WTC11 (cell line): ENCODE data around the gene MOV10L1. TPM values are rescaled to one million over a fixed set of nuclear protein-coding genes. Genes with fewer than 3 reads are reported as not detected.

Experiments used
- ATAC-seq: fragments of 200-7000 bp; cut with Tn5 transposase; 2 replicates; pipeline ENCODE4 v1.10.0; 2021; ENCODE audit warnings: mild to moderate bottlenecking, moderate library complexity
- CTCF ChIA-PET: fragments of 300-600 bp; sonication (Branson Sonifier 250); formaldehyde crosslinking; loops from one replicate; lab custom pipeline; 2021; ENCODE audit warnings: antibody characterized with exemption; lab: Charles Lee
- POLR2A ChIA-PET: fragments of 350-600 bp; sonication (Branson Sonifier 250); formaldehyde crosslinking; loops from one replicate; lab custom pipeline; 2021; ENCODE audit warnings: antibody characterized with exemption; lab: Charles Lee
- DNase-seq: peaks from one replicate; pipeline ENCODE4 v3.0.0; 2021; ENCODE audit warnings: low spot score
- H3K27ac Mint-ChIP-seq: 2 replicates; pipeline ENCODE4 v1.8.0; 2021; ENCODE audit warnings: mixed read lengths
- H3K27me3 Mint-ChIP-seq: 2 replicates; pipeline ENCODE4 v1.8.0; 2021; ENCODE audit warnings: low read depth, mild to moderate bottlenecking, moderate library complexity, mixed read lengths
- H3K36me3 Mint-ChIP-seq: 2 replicates; pipeline ENCODE4 v1.8.0; 2021; ENCODE audit warnings: mixed read lengths
- H3K4me1 Mint-ChIP-seq: 2 replicates; pipeline ENCODE4 v1.8.0; 2022; ENCODE audit warnings: mixed read lengths
- H3K4me3 Mint-ChIP-seq: 2 replicates; pipeline ENCODE4 v1.8.0; 2021; ENCODE audit warnings: mild to moderate bottlenecking, moderate library complexity, mixed read lengths
- H3K9me3 Mint-ChIP-seq: 2 replicates; pipeline ENCODE4 v1.8.0; 2021; ENCODE audit warnings: mixed read lengths
- CREM ChIP-seq: sonication (generic); formaldehyde crosslinking; IDR thresholded peaks from 2 replicates; pipeline ENCODE4 v1.8.1; 2022; ENCODE audit warnings: mild to moderate bottlenecking, missing genetic modification reagents, moderate library complexity
- FOXK1 ChIP-seq: sonication (generic); formaldehyde crosslinking; IDR thresholded peaks from 2 replicates; pipeline ENCODE4 v1.8.0; 2022; ENCODE audit warnings: mild to moderate bottlenecking, moderate library complexity, missing genetic modification reagents
- FOXP1 ChIP-seq: sonication (generic); formaldehyde crosslinking; IDR thresholded peaks from 2 replicates; pipeline ENCODE4 v1.8.0; 2022; ENCODE audit warnings: missing genetic modification reagents, mild to moderate bottlenecking, moderate library complexity, borderline replicate concordance
- GABPB1 ChIP-seq: sonication (generic); formaldehyde crosslinking; IDR thresholded peaks from 2 replicates; pipeline ENCODE4 v1.8.1; 2023; ENCODE audit warnings: mild to moderate bottlenecking, missing genetic modification reagents
- GRHL2 ChIP-seq: fragments of 250-450 bp; sonication (Bioruptor Pico); IDR thresholded peaks from 2 replicates; pipeline ENCODE4 v1.8.0; 2022; ENCODE audit warnings: mild to moderate bottlenecking, moderate library complexity; ENCODE audit not compliant: insufficient replicate concordance, severe bottlenecking
- SMAD3 ChIP-seq: sonication (generic); formaldehyde crosslinking; IDR thresholded peaks from 2 replicates; pipeline ENCODE4 v1.8.0; 2022; ENCODE audit warnings: missing genetic modification reagents, mild to moderate bottlenecking, borderline replicate concordance
- ZNF317 ChIP-seq: sonication (generic); formaldehyde crosslinking; IDR thresholded peaks from 2 replicates; pipeline ENCODE4 v1.8.1; 2023; ENCODE audit warnings: low read depth, mild to moderate bottlenecking, moderate library complexity, missing genetic modification reagents, borderline replicate concordance
- total RNA-seq: library from RNA; stranded (reverse); gene quantifications from 3 replicates; pipeline ENCODE4 v1.2.3, GENCODE V29; 2021
- TF ChIP-seq, protein P1 (sequence below): sonication (generic); formaldehyde crosslinking; IDR thresholded peaks from 2 replicates; pipeline ENCODE4 v1.8.1; 2023; ENCODE audit warnings: mild to moderate bottlenecking, missing genetic modification reagents, borderline replicate concordance
- TF ChIP-seq, protein P2 (sequence below): fragments of 200-600 bp; IDR thresholded peaks from 2 replicates; pipeline ENCODE4 v1.8.0; 2022; ENCODE audit warnings: antibody characterized with exemption
- TF ChIP-seq, protein P3 (sequence below): sonication (generic); formaldehyde crosslinking; IDR thresholded peaks from 2 replicates; pipeline ENCODE4 v1.8.0; 2023; ENCODE audit warnings: missing genetic modification reagents
- TF ChIP-seq, protein P4 (sequence below): sonication (generic); formaldehyde crosslinking; IDR thresholded peaks from 2 replicates; pipeline ENCODE4 v1.8.1; 2023; ENCODE audit warnings: mild to moderate bottlenecking, missing genetic modification reagents
- TF ChIP-seq, protein P5 (sequence below): fragments of 250-450 bp; sonication (Bioruptor Pico); IDR thresholded peaks from 2 replicates; pipeline ENCODE4 v2.1.2; 2022; ENCODE audit warnings: mild to moderate bottlenecking, moderate library complexity
- TF ChIP-seq, protein P6 (sequence below): sonication (generic); formaldehyde crosslinking; conservative IDR thresholded peaks from 2 replicates; pipeline ENCODE4 v1.8.1; 2022; ENCODE audit warnings: mild to moderate bottlenecking, missing genetic modification reagents
- TF ChIP-seq, protein P7 (sequence below): fragments of 250-450 bp; sonication (Bioruptor Pico); IDR thresholded peaks from 2 replicates; pipeline ENCODE4 v1.8.0; 2021; ENCODE audit warnings: mild to moderate bottlenecking
- TF ChIP-seq, protein P8 (sequence below): sonication (generic); formaldehyde crosslinking; IDR thresholded peaks from 2 replicates; pipeline ENCODE4 v1.8.1; 2022; ENCODE audit warnings: mild to moderate bottlenecking, moderate library complexity, missing genetic modification reagents
- TF ChIP-seq, protein P9 (sequence below): sonication (generic); formaldehyde crosslinking; IDR thresholded peaks from 2 replicates; pipeline ENCODE4 v1.8.1; 2022; ENCODE audit warnings: mild to moderate bottlenecking, missing genetic modification reagents, moderate library complexity, borderline replicate concordance
- TF ChIP-seq, protein P10 (sequence below): fragments of 250-450 bp; sonication (Bioruptor Pico); conservative IDR thresholded peaks from 2 replicates; pipeline ENCODE4 v1.9.0; 2021; ENCODE audit warnings: mild to moderate bottlenecking

Gene MOV10L1
- total RNA-seq, 1 experiment from 2014 or later, result not detected

DNA sequence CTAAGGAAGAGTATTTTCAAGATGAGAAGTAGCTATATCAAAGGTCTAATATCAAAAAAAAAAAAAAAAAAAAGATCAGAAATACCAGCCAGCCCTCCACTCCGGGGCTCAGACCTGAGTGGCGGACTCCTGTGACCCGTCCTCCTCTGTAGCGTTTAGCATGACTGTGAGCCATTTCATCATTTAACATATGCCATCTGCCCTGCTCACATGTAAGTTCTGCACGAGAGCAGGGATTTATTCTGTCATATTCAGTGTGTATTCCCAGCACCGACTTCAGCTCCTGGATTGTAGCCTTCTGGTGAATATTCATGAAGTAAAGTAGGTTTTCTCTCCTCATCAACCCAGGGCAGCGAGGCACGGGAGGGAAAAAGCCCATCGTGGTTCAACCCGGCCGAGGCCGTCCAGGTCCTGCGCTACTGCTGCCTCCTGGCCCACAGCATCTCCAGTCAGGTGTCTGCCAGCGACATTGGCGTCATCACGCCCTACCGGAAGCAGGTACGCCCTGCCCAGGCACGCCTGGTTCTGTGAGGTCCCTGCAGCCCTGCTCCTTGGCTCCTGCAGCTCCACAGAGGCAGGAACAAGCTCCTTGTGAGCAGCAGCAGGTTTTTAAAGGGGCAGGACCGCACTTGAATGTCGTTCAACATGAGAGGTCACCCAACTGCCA, 68.0 kb downstream of the MOV10L1 start (continued):
- TF ChIP-seq, protein P1, sequence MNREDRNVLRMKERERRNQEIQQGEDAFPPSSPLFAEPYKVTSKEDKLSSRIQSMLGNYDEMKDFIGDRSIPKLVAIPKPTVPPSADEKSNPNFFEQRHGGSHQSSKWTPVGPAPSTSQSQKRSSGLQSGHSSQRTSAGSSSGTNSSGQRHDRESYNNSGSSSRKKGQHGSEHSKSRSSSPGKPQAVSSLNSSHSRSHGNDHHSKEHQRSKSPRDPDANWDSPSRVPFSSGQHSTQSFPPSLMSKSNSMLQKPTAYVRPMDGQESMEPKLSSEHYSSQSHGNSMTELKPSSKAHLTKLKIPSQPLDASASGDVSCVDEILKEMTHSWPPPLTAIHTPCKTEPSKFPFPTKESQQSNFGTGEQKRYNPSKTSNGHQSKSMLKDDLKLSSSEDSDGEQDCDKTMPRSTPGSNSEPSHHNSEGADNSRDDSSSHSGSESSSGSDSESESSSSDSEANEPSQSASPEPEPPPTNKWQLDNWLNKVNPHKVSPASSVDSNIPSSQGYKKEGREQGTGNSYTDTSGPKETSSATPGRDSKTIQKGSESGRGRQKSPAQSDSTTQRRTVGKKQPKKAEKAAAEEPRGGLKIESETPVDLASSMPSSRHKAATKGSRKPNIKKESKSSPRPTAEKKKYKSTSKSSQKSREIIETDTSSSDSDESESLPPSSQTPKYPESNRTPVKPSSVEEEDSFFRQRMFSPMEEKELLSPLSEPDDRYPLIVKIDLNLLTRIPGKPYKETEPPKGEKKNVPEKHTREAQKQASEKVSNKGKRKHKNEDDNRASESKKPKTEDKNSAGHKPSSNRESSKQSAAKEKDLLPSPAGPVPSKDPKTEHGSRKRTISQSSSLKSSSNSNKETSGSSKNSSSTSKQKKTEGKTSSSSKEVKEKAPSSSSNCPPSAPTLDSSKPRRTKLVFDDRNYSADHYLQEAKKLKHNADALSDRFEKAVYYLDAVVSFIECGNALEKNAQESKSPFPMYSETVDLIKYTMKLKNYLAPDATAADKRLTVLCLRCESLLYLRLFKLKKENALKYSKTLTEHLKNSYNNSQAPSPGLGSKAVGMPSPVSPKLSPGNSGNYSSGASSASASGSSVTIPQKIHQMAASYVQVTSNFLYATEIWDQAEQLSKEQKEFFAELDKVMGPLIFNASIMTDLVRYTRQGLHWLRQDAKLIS, result no peak
- TF ChIP-seq, protein P2, sequence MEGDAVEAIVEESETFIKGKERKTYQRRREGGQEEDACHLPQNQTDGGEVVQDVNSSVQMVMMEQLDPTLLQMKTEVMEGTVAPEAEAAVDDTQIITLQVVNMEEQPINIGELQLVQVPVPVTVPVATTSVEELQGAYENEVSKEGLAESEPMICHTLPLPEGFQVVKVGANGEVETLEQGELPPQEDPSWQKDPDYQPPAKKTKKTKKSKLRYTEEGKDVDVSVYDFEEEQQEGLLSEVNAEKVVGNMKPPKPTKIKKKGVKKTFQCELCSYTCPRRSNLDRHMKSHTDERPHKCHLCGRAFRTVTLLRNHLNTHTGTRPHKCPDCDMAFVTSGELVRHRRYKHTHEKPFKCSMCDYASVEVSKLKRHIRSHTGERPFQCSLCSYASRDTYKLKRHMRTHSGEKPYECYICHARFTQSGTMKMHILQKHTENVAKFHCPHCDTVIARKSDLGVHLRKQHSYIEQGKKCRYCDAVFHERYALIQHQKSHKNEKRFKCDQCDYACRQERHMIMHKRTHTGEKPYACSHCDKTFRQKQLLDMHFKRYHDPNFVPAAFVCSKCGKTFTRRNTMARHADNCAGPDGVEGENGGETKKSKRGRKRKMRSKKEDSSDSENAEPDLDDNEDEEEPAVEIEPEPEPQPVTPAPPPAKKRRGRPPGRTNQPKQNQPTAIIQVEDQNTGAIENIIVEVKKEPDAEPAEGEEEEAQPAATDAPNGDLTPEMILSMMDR, result no peak
- TF ChIP-seq, protein P3, sequence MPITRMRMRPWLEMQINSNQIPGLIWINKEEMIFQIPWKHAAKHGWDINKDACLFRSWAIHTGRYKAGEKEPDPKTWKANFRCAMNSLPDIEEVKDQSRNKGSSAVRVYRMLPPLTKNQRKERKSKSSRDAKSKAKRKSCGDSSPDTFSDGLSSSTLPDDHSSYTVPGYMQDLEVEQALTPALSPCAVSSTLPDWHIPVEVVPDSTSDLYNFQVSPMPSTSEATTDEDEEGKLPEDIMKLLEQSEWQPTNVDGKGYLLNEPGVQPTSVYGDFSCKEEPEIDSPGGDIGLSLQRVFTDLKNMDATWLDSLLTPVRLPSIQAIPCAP (CRISPR knock-in tag), result no peak
- TF ChIP-seq, protein P4, sequence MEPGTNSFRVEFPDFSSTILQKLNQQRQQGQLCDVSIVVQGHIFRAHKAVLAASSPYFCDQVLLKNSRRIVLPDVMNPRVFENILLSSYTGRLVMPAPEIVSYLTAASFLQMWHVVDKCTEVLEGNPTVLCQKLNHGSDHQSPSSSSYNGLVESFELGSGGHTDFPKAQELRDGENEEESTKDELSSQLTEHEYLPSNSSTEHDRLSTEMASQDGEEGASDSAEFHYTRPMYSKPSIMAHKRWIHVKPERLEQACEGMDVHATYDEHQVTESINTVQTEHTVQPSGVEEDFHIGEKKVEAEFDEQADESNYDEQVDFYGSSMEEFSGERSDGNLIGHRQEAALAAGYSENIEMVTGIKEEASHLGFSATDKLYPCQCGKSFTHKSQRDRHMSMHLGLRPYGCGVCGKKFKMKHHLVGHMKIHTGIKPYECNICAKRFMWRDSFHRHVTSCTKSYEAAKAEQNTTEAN (CRISPR knock-in tag), result no peak

DNA sequence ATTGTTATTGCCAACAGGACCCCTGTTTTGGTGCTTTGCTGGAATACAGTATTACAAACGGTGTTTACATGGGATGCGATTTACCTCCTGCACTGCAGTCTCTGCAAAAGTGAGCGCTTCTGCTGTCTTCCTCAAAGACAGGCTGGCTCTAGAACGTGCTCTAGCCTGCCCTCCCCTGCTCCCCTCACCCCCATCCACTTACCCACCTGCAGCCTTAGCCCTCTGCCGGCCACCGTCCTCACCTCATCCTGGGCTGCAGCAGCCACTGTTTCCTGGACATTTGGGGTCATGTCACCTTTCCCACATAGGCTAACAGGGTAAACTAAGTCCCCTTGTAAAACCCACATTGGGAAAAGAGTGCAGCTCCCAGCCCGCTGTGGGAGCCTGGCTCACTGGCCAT, 71.1 kb downstream of the MOV10L1 start:
- Mint-ChIP-seq H3K27ac (no peak overlapping the region), H3K9me3 (no peaks in the 10 kb centered on the region), H3K4me1 (peaks cover 7% of the 10 kb centered on the region), H3K27me3 (no peaks in the 10 kb centered on the region; the same call in 1 of the 2 replicates), H3K36me3 (no peaks in the 10 kb centered on the region), H3K4me3 (no peak overlapping the region)
- ATAC-seq (0 out of 2 replicates have a peak, but pooled peaks have one; percentile 28), DNase-seq (no peak)
- CTCF ChIA-PET, result interaction anchor here (1.1 kb wide), 1 partner anchor 12 kb away, joined by 4 read pairs; no protein-coding TSS in a partner anchor
- POLR2A ChIA-PET, result no interaction called here
- TF ChIP-seq, protein P5, sequence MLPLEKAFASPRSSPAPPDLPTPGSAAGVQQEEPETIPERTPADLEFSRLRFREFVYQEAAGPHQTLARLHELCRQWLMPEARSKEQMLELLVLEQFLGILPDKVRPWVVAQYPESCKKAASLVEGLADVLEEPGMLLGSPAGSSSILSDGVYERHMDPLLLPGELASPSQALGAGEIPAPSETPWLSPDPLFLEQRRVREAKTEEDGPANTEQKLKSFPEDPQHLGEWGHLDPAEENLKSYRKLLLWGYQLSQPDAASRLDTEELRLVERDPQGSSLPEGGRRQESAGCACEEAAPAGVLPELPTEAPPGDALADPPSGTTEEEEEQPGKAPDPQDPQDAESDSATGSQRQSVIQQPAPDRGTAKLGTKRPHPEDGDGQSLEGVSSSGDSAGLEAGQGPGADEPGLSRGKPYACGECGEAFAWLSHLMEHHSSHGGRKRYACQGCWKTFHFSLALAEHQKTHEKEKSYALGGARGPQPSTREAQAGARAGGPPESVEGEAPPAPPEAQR (CRISPR knock-in tag), result no peak
- TF ChIP-seq ZNF317 (CRISPR knock-in tag) (no peak), GABPB1 (CRISPR knock-in tag) (no peak), SMAD3 (CRISPR knock-in tag) (no peak), FOXK1 (no peak), CREM (CRISPR knock-in tag) (no peak), GRHL2 (CRISPR knock-in tag) (no peak), FOXP1 (no peak)
- TF ChIP-seq, protein P6, sequence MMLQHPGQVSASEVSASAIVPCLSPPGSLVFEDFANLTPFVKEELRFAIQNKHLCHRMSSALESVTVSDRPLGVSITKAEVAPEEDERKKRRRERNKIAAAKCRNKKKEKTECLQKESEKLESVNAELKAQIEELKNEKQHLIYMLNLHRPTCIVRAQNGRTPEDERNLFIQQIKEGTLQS (CRISPR knock-in tag), result no peak
- TF ChIP-seq, protein P7, sequence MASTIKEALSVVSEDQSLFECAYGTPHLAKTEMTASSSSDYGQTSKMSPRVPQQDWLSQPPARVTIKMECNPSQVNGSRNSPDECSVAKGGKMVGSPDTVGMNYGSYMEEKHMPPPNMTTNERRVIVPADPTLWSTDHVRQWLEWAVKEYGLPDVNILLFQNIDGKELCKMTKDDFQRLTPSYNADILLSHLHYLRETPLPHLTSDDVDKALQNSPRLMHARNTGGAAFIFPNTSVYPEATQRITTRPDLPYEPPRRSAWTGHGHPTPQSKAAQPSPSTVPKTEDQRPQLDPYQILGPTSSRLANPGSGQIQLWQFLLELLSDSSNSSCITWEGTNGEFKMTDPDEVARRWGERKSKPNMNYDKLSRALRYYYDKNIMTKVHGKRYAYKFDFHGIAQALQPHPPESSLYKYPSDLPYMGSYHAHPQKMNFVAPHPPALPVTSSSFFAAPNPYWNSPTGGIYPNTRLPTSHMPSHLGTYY (CRISPR knock-in tag), result no peak
- TF ChIP-seq, protein P8, sequence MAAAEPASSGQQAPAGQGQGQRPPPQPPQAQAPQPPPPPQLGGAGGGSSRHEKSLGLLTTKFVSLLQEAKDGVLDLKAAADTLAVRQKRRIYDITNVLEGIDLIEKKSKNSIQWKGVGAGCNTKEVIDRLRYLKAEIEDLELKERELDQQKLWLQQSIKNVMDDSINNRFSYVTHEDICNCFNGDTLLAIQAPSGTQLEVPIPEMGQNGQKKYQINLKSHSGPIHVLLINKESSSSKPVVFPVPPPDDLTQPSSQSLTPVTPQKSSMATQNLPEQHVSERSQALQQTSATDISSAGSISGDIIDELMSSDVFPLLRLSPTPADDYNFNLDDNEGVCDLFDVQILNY, result no peak
- TF ChIP-seq, protein P9, sequence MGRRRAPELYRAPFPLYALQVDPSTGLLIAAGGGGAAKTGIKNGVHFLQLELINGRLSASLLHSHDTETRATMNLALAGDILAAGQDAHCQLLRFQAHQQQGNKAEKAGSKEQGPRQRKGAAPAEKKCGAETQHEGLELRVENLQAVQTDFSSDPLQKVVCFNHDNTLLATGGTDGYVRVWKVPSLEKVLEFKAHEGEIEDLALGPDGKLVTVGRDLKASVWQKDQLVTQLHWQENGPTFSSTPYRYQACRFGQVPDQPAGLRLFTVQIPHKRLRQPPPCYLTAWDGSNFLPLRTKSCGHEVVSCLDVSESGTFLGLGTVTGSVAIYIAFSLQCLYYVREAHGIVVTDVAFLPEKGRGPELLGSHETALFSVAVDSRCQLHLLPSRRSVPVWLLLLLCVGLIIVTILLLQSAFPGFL (CRISPR knock-in tag), result no peak
- TF ChIP-seq, protein P10, sequence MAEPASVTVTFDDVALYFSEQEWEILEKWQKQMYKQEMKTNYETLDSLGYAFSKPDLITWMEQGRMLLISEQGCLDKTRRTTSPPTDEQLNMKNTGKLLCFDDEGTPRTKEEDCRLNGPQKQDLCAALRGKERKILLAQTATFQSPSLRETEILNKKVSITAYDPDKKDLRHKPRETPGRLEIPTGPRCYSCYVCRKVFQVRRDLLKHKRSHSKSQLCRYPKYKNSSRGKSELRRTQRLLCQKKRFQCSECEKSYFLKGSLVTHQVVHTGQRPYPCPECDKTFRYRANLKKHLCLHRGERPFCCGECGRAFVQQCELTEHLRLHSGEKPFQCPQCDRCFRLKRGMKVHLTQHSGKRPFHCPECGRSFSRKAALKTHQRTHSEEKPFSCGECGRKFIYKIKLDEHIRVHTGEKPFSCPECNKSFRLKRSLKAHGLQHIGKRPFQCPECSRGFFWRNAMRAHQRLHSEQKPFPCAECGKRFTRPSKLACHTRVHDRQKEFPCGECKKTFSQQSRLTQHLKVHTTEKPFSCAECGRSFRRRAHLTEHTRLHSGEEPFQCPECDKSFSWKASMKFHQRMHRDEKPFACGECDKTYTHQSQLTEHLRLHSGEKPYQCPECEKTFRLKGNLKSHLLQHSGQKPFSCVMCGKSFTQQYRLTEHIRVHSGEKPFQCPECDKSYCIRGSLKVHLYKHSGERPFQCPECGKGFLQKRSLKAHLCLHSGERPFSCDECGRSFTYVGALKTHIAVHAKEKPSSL (CRISPR knock-in tag), result no peak
